Spleen (tissue), 7 donors: ENCODE data around the gene RDH8.

ENCODE experiments used
- POLR2A ChIP-seq, 3 donors: fragments of 450-650 bp; IDR thresholded peaks; one replicate each; pipeline ENCODE4 v1.5.1; 2017; ENCODE audit warnings: antibody characterized with exemption in 3 of 3, mild to moderate bottlenecking in 1 of 3
- POLR2AphosphoS5 ChIP-seq, 3 donors: sonication (generic); formaldehyde crosslinking; IDR thresholded peaks; one replicate each; pipeline ENCODE4 v1.5.1; 2017; ENCODE audit warnings: antibody characterized with exemption in 3 of 3
- TF ChIP-seq, protein P1 (sequence below), 11 experiments: fragments of 200-600 bp in 7 of 11; fragments of 450-650 bp in 4 of 11; sonication (generic) in 4 of 11; IDR thresholded peaks in 8 of 11; conservative IDR thresholded peaks in 3 of 11; 1 replicate in 7 of 11; 2 replicates in 4 of 11; pipeline versions ENCODE4 v1.4.0 to v1.8.0; 2016 to 2021; ENCODE audit warnings: antibody characterized with exemption in 11 of 11, inconsistent platforms in 4 of 11, mild to moderate bottlenecking in 1 of 11
- donor health status: DM: no; HTN: no; CAD: no; lungs with moderate emphysema.
- donor health status: DM: no; HTN: no; CAD: no.
- donor health status: DM: no; HTN: no; CAD: no.

- TF ChIP-seq, protein P1, sequence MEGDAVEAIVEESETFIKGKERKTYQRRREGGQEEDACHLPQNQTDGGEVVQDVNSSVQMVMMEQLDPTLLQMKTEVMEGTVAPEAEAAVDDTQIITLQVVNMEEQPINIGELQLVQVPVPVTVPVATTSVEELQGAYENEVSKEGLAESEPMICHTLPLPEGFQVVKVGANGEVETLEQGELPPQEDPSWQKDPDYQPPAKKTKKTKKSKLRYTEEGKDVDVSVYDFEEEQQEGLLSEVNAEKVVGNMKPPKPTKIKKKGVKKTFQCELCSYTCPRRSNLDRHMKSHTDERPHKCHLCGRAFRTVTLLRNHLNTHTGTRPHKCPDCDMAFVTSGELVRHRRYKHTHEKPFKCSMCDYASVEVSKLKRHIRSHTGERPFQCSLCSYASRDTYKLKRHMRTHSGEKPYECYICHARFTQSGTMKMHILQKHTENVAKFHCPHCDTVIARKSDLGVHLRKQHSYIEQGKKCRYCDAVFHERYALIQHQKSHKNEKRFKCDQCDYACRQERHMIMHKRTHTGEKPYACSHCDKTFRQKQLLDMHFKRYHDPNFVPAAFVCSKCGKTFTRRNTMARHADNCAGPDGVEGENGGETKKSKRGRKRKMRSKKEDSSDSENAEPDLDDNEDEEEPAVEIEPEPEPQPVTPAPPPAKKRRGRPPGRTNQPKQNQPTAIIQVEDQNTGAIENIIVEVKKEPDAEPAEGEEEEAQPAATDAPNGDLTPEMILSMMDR (IDR thresholded peaks at IDR 0.05 in 8 of 11, conservative IDR thresholded peaks at IDR 0.05 in 3 of 11), result no peak
- TF ChIP-seq POLR2A (IDR thresholded peaks at IDR 0.05) (no peak), POLR2AphosphoS5 (IDR thresholded peaks at IDR 0.05) (no peak)
Measured at GRCh38 chr19:10018786-10019185, 5.5 kb downstream of the RDH8 start.
